ENCODE measurements around the gene ERCC6L.

GRCh38 chrX:72270316-72270866 lies 31.6 kb upstream of the ERCC6L start:
- TF ChIP-seq CTCF (optimal IDR thresholded peaks at IDR 0.05 in 1 of 3, IDR thresholded peaks at IDR 0.05 in 1 of 3, conservative IDR thresholded peaks at IDR 0.05 in 1 of 3; ENCODE audit: extremely low read depth in 1 of 3, insufficient read depth in 2 of 3, low read length in 3 of 3), result no peak
- no peak for TF ChIP-seq EZH2 (IDR thresholded peaks at IDR 0.05; ENCODE audit: low read length)

All from keratinocyte (primary cell).